Breast epithelium (tissue), 4 donors: ENCODE data around the gene PPARG. TPM values are rescaled to one million over a fixed set of nuclear protein-coding genes. Genes with fewer than 3 reads are reported as not detected.

ENCODE experiments used
- DNase-seq, 2 donors: peaks; one replicate each; pipeline ENCODE4 v3.0.0-alpha.2; 2019; ENCODE audit warnings: low spot score in 2 of 2
- H3K27ac ChIP-seq, 2 donors: fragments of 200-600 bp; sonication (generic) in 1 of 2; one replicate each; pipeline ENCODE4 v1.5.1; 2016 to 2019; ENCODE audit warnings: mild to moderate bottlenecking in 1 of 2
- H3K27me3 ChIP-seq, 2 donors: fragments of 200-600 bp; sonication (generic) in 1 of 2; one replicate each; pipeline versions ENCODE4 v1.5.1 to v1.6.0; 2017 to 2019; ENCODE audit warnings: control low read depth in 1 of 2, mild to moderate bottlenecking in 1 of 2
- H3K36me3 ChIP-seq: fragments of 200-600 bp; one replicate; pipeline ENCODE4 v1.5.1; 2019
- H3K4me1 ChIP-seq, 2 donors: fragments of 200-600 bp; sonication (generic); one replicate each; pipeline ENCODE4 v1.5.1; 2016 to 2019; ENCODE audit warnings: control low read depth in 1 of 2
- H3K4me3 ChIP-seq, 3 donors: fragments of 200-600 bp; sonication (generic); 1 replicate in 2 of 3; 2 replicates in 1 of 3; pipeline ENCODE4 v1.5.1; 2016 to 2019; ENCODE audit warnings: mild to moderate bottlenecking in 3 of 3, moderate library complexity in 2 of 3
- H3K9me3 ChIP-seq, 2 donors: fragments of 200-600 bp; sonication (generic) in 1 of 2; one replicate each; pipeline ENCODE4 v1.5.1; 2016 to 2019; ENCODE audit warnings: control low read depth in 1 of 2
- POLR2A ChIP-seq: fragments of 450-650 bp; IDR thresholded peaks from one replicate; pipeline ENCODE4 v1.6.1; 2016; ENCODE audit warnings: antibody characterized with exemption, mild to moderate bottlenecking, moderate library complexity
- POLR2AphosphoS5 ChIP-seq, 3 donors: sonication (generic); formaldehyde crosslinking; IDR thresholded peaks; one replicate each; pipeline ENCODE4 v1.6.1; 2017; ENCODE audit warnings: antibody characterized with exemption in 3 of 3
- intact Hi-C: fragments of 100-400 bp; cut with DNase I; formaldehyde crosslinking; loops from one replicate; pipeline ENCODE4 v1.15.1; 2023; ENCODE audit warnings: low total_unique reads
- total RNA-seq, 3 donors: library from RNA; depleted of rRNA; stranded (reverse); fragments of >200 nt; gene quantifications; one replicate each; pipeline ENCODE4 v1.1.0, GENCODE V29; 2016
- TF ChIP-seq, protein P1 (sequence below), 3 donors: fragments of 450-650 bp; IDR thresholded peaks; one replicate each; pipeline ENCODE4 v1.5.1; 2016 to 2017; ENCODE audit warnings: antibody characterized with exemption in 3 of 3, mild to moderate bottlenecking in 3 of 3, moderate library complexity in 3 of 3

The PPARG gene
- total RNA-seq, 3 donors from 2014 or later = 44.2 to 359 (median 96.0) TPM

DNA sequence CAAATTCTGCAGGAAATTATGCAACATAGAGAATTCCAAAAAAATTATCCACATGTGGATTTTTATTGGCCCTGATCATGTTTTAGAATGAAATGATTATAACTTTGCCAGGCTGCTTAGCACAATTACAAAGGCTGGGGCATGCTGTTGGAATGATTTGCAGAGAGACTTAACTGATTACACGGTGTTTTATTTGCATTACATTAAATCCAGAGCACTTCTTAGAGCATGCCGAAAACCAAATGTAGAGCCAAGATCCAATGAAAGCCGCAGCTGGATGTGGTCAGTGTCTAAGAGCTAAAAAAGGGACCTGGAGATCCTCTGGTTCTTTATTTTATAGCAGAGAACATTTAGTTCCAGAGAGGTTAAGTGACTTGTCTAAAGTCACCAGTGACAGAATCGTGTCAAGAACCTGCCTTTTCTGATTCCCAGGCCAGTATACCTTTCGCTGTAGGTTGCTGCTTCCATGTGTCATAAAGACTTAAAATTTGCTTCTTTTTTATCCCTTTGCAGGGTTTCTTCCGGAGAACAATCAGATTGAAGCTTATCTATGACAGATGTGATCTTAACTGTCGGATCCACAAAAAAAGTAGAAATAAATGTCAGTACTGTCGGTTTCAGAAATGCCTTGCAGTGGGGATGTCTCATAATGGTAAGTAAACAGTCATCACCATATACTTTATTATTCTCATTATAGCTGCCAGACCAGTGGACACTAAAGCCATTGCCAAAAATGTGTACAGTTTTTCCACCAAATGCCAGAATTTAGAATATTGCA is 103.4 kb downstream of the PPARG start:
- no peaks in the 10 kb centered on the region for H3K36me3 ChIP-seq
- intact Hi-C loops = no loop called here
- no peak overlapping the region for H3K4me3 ChIP-seq
- H3K27me3 ChIP-seq = no peaks in the 10 kb centered on the region
- no peaks in the 10 kb centered on the region for H3K4me1 ChIP-seq
- no peak for DNase-seq
- no peaks in the 10 kb centered on the region for H3K9me3 ChIP-seq
- no peak overlapping the region for H3K27ac ChIP-seq
- TF ChIP-seq POLR2A (no peak), POLR2AphosphoS5 (IDR thresholded peaks at IDR 0.05) (no peak)
- TF ChIP-seq, protein P1, sequence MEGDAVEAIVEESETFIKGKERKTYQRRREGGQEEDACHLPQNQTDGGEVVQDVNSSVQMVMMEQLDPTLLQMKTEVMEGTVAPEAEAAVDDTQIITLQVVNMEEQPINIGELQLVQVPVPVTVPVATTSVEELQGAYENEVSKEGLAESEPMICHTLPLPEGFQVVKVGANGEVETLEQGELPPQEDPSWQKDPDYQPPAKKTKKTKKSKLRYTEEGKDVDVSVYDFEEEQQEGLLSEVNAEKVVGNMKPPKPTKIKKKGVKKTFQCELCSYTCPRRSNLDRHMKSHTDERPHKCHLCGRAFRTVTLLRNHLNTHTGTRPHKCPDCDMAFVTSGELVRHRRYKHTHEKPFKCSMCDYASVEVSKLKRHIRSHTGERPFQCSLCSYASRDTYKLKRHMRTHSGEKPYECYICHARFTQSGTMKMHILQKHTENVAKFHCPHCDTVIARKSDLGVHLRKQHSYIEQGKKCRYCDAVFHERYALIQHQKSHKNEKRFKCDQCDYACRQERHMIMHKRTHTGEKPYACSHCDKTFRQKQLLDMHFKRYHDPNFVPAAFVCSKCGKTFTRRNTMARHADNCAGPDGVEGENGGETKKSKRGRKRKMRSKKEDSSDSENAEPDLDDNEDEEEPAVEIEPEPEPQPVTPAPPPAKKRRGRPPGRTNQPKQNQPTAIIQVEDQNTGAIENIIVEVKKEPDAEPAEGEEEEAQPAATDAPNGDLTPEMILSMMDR (IDR thresholded peaks at IDR 0.05) = no peak

DNA sequence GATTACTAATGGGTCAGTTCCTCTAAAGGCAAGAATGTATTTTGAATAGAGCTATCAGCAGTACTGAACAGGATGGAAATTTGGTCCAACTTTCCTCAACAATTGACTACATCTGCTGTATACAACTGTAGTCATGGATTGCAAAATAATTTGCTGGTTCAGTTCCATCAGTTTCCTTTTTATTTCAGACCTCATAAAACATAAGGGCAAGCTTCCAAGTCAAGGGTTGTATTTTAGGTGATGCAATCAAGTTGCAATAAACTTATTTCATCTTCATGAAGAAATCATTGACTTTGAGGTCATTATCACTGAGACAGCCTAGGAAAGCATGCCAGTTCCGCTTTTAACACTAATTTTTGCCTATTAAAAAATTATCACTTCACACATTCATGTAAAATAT is 105.0 kb downstream of the PPARG start:
- peak in 1 of 3 donors; percentile 28 for TF ChIP-seq POLR2AphosphoS5 (IDR thresholded peaks at IDR 0.05)
- TF ChIP-seq, protein P1 (IDR thresholded peaks at IDR 0.05) = no peak
- TF ChIP-seq POLR2A = no peak
- no peaks in the 10 kb centered on the region for H3K36me3 ChIP-seq
- no peak for DNase-seq
- H3K4me1 ChIP-seq = no peaks in the 10 kb centered on the region
- H3K4me3 ChIP-seq = no peak overlapping the region
- no peaks in the 10 kb centered on the region for H3K27me3 ChIP-seq
- no peaks in the 10 kb centered on the region for H3K9me3 ChIP-seq
- no peak overlapping the region for H3K27ac ChIP-seq
- intact Hi-C loops = no loop called here

DNA sequence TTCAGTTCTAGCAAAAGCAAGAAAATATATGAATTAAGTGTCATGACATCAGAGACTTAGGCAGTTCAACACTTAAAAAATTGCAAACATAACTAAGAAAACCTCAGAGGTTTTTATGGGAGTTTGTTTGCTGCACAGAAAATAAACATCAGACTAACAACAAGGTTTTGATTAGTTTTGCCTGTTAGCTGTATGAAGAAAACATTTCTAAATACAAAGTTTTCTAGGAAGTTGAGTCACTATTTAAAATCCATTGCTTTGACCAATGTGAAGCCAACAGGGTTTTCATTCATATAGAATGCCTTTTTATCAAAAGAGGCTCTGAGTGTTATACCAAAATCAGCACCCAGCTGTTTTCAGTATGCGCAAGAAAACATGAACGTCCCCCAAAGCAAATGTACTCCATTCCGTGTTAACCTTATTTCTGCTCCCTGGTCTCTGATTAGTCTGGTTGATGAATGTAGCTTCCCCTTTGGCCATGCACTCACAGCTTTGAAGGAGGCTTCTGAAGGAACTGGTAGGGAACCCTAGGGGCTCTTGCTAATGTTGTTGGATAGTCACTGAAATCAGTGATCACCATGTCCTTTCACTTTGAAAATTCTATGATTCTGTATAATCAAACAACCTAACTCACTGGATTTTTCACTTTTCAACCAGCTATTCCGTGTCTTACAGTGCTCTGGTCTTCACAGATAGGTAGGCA is 105.8 kb downstream of the PPARG start:
- no peaks in the 10 kb centered on the region for H3K9me3 ChIP-seq
- intact Hi-C loops = no loop called here
- H3K4me3 ChIP-seq = no peak overlapping the region
- no peak for DNase-seq
- no peaks in the 10 kb centered on the region for H3K36me3 ChIP-seq
- H3K4me1 ChIP-seq = no peaks in the 10 kb centered on the region
- no peaks in the 10 kb centered on the region for H3K27me3 ChIP-seq
- H3K27ac ChIP-seq = no peak overlapping the region
- TF ChIP-seq, protein P1 (IDR thresholded peaks at IDR 0.05) = no peak

DNA sequence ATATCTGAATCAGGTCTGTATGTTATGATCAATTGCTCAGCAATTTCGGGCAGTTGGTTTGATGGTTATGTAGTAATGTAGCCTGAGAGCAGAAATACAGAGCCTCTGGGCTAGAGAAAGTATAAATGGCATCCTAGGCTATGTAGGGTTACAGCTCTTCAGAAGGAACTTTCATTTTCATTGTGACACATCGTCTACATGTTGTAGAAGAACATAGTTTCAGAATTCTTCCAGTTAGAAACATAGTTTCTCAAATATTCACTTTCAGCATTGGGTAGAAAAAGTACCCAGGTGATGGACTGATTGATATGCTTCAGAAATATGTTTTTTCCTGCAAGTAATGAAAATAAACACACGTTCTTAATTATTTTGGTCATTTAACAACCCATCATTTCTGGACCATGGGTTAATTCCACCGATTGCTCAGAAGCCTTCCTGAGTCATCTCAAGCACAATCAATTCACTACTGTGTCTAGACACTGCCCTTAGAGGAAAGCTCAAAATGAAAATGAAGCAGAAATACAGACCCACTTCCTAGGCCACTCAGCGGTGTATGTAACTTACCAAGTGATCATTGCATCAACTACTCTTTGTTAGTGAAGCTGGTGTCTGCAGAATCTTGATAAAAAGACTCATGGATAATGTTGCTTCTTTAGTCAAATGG is 106.6 kb downstream of the PPARG start:
- no peak overlapping the region for H3K4me3 ChIP-seq
- H3K27ac ChIP-seq = no peak overlapping the region
- TF ChIP-seq, protein P1 (IDR thresholded peaks at IDR 0.05) = no peak
- TF ChIP-seq POLR2AphosphoS5 (IDR thresholded peaks at IDR 0.05) = no peak
- TF ChIP-seq POLR2A = no peak
- no peak for DNase-seq
- no peaks in the 10 kb centered on the region for H3K4me1 ChIP-seq
- no peaks in the 10 kb centered on the region for H3K9me3 ChIP-seq
- intact Hi-C loops = no loop called here
- no peaks in the 10 kb centered on the region for H3K36me3 ChIP-seq
- no peaks in the 10 kb centered on the region for H3K27me3 ChIP-seq

DNA sequence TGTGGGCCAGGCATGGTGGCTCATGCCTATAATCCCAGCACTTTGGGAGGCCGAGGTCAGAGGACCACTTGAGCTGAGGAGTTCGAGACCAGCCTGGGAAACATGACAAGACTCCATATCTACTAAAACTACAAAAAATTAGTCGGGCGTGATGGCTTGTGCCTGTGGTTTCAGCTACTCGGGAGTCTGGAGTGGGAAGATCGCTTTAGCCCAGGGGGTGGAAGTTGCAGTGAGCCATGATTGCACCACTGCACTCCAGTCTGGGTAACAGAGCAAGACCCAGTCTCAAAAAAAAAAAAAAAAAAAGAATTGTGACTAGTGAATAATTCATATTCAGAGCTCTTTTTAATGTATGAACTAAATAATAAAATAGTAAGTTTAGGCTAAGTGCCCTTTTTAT is 107.6 kb downstream of the PPARG start:
- Histone ChIP-seq H3K36me3 (no peaks in the 10 kb centered on the region), H3K4me3 (no peak overlapping the region), H3K9me3 (no peaks in the 10 kb centered on the region), H3K4me1 (no peaks in the 10 kb centered on the region), H3K27me3 (no peaks in the 10 kb centered on the region), H3K27ac (no peak overlapping the region)
- intact Hi-C loops = no loop called here
- no peak for DNase-seq
- TF ChIP-seq, protein P1 (IDR thresholded peaks at IDR 0.05) = no peak
- TF ChIP-seq POLR2A = no peak
- TF ChIP-seq POLR2AphosphoS5 (IDR thresholded peaks at IDR 0.05) = no peak
